ENCODE data around the gene TEAD1.

TEAD1 gene

DNA sequence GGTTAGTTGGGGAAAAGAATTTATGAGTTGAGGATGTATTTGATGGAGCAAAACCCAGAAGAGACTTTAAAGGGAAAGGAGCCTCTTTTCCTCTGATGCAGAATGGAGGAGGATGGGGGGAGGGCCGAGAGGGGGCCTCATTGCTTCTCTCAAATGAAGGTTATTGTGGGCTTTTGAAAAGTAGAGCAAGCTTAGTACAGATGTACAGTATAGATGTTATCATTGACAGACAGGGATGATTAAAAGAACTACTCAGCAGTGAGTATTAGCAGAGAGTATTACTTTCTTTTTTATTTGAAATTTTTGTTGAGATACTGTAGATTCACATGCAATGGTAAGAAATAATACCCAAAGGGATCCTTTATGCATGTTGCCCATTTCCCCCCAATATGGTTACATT is 98.1 kb downstream of the TEAD1 start:
- H3F3A ChIP-seq (ENCODE audit: control insufficient read depth, insufficient read depth) = no peaks in the 10 kb centered on the region
- H3K9me2 ChIP-seq (replicated peaks; ENCODE audit: control insufficient read depth, low read length) = no peaks in the 10 kb centered on the region
- no peaks in the 10 kb centered on the region for H3K79me2 ChIP-seq (ENCODE audit: control insufficient read depth, low read length)
- H3K4me1 ChIP-seq (ENCODE audit: control insufficient read depth, low read length) = no peaks in the 10 kb centered on the region
- no peaks in the 10 kb centered on the region for H3K9me3 ChIP-seq (ENCODE audit: control insufficient read depth, insufficient read depth, low read length)
- H3K4me3 ChIP-seq (ENCODE audit: low read length) = no peak overlapping the region
- H3K36me3 ChIP-seq (ENCODE audit: control insufficient read depth, low read length) = no peaks in the 10 kb centered on the region
- TF ChIP-seq, protein P1, sequence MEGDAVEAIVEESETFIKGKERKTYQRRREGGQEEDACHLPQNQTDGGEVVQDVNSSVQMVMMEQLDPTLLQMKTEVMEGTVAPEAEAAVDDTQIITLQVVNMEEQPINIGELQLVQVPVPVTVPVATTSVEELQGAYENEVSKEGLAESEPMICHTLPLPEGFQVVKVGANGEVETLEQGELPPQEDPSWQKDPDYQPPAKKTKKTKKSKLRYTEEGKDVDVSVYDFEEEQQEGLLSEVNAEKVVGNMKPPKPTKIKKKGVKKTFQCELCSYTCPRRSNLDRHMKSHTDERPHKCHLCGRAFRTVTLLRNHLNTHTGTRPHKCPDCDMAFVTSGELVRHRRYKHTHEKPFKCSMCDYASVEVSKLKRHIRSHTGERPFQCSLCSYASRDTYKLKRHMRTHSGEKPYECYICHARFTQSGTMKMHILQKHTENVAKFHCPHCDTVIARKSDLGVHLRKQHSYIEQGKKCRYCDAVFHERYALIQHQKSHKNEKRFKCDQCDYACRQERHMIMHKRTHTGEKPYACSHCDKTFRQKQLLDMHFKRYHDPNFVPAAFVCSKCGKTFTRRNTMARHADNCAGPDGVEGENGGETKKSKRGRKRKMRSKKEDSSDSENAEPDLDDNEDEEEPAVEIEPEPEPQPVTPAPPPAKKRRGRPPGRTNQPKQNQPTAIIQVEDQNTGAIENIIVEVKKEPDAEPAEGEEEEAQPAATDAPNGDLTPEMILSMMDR (IDR thresholded peaks at IDR 0.05; ENCODE audit: low read depth, low read length, poor library complexity, severe bottlenecking) = no peak
- TF ChIP-seq EZH2phosphoT487 (IDR thresholded peaks at IDR 0.05; ENCODE audit: borderline replicate concordance, low read length) = no peak
- no peak overlapping the region for H3K27ac ChIP-seq (ENCODE audit: low read depth, low read length)
- H3K27me3 ChIP-seq (ENCODE audit: control insufficient read depth, low read length) = no peaks in the 10 kb centered on the region
- no peak overlapping the region for H3K4me2 ChIP-seq (ENCODE audit: low read length)
- no peaks in the 10 kb centered on the region for H4K20me1 ChIP-seq (ENCODE audit: control insufficient read depth, insufficient read depth, low read depth, low read length)

DNA sequence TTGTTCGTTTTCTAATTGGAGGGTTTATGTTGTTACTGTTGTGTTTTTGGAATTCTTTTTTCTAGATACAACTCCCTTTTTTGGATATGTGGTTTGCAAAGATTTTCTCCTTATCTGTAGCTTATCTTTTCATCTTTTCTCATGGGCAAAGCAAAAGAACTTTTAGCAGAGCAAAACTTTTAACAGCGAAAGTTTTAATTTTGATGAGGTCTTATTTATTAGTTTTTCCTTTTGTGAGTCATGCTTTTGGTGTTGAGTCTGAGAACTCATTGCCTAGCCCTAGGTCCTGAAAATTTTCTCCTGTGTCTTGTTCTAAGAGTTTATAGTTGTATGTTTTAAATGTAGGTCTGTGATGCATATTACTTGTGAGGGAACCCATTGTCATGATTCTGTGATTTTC is 99.4 kb downstream of the TEAD1 start:
- TF ChIP-seq, protein P1 (IDR thresholded peaks at IDR 0.05; ENCODE audit: low read depth, low read length, poor library complexity, severe bottlenecking) = no peak
- TF ChIP-seq EZH2phosphoT487 (IDR thresholded peaks at IDR 0.05; ENCODE audit: borderline replicate concordance, low read length) = no peak

DNA sequence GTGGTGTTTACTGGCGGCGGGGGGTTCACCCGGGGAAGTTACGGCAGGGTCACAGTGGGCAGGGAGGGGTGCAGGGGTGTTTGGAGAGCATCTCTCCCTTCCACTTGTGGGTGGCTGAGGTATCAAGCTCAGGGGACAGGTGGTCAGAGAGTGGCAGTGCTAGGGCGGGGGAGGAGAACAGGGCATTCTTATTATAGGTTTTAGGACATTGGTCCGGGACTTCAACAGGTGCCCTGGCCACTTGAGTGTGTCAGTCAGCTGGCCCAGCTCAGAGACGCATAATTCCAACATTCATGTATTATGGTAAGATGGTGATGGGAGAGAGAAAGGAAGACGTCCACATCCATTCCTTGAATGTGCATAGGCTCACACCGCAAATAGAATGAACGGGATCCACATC is 101.7 kb downstream of the TEAD1 start:
- Histone ChIP-seq H3K36me3 (ENCODE audit: control insufficient read depth, low read length) (no peaks in the 10 kb centered on the region), H3K4me1 (ENCODE audit: control insufficient read depth, low read length) (no peaks in the 10 kb centered on the region), H3F3A (ENCODE audit: control insufficient read depth, insufficient read depth) (no peaks in the 10 kb centered on the region)

More for the DNA sequence above, 99.4 kb downstream of the TEAD1 start:
- H3K27ac ChIP-seq (ENCODE audit: low read depth, low read length) = no peak overlapping the region
- no peak overlapping the region for H3K4me3 ChIP-seq (ENCODE audit: low read length)
- H3K27me3 ChIP-seq (ENCODE audit: control insufficient read depth, low read length) = no peaks in the 10 kb centered on the region
- no peaks in the 10 kb centered on the region for H3F3A ChIP-seq (ENCODE audit: control insufficient read depth, insufficient read depth)
- no peaks in the 10 kb centered on the region for H3K79me2 ChIP-seq (ENCODE audit: control insufficient read depth, low read length)
- H3K9me2 ChIP-seq (replicated peaks; ENCODE audit: control insufficient read depth, low read length) = no peaks in the 10 kb centered on the region
- no peak overlapping the region for H3K4me2 ChIP-seq (ENCODE audit: low read length)
- no peaks in the 10 kb centered on the region for H3K4me1 ChIP-seq (ENCODE audit: control insufficient read depth, low read length)
- H4K20me1 ChIP-seq (ENCODE audit: control insufficient read depth, insufficient read depth, low read depth, low read length) = no peaks in the 10 kb centered on the region
- no peaks in the 10 kb centered on the region for H3K36me3 ChIP-seq (ENCODE audit: control insufficient read depth, low read length)
- H3K9me3 ChIP-seq (ENCODE audit: control insufficient read depth, insufficient read depth, low read length) = no peaks in the 10 kb centered on the region

More for the DNA sequence above, 101.7 kb downstream of the TEAD1 start:
- Histone ChIP-seq H3K9me3 (ENCODE audit: control insufficient read depth, insufficient read depth, low read length) (no peaks in the 10 kb centered on the region), H3K4me3 (ENCODE audit: low read length) (no peak overlapping the region), H3K27me3 (ENCODE audit: control insufficient read depth, low read length) (no peaks in the 10 kb centered on the region), H3K27ac (ENCODE audit: low read depth, low read length) (no peak overlapping the region), H4K20me1 (ENCODE audit: control insufficient read depth, insufficient read depth, low read depth, low read length) (no peaks in the 10 kb centered on the region), H3K9me2 (replicated peaks; ENCODE audit: control insufficient read depth, low read length) (no peaks in the 10 kb centered on the region), H3K79me2 (ENCODE audit: control insufficient read depth, low read length) (no peaks in the 10 kb centered on the region), H3K4me2 (ENCODE audit: low read length) (no peak overlapping the region)
- no peak for TF ChIP-seq EZH2phosphoT487 (IDR thresholded peaks at IDR 0.05; ENCODE audit: borderline replicate concordance, low read length)
- TF ChIP-seq, protein P1 (IDR thresholded peaks at IDR 0.05; ENCODE audit: low read depth, low read length, poor library complexity, severe bottlenecking) = no peak
